GM20000 (cell line): ENCODE measurements around the gene INCA1.

Experiments used
- DNase-seq: peaks from one replicate; pipeline ENCODE4 v3.0.0; 2012; ENCODE audit warnings: low spot score
- CTCF ChIP-seq: IDR thresholded peaks from 2 replicates; pipeline ENCODE4 v1.5.1; 2012; ENCODE audit warnings: mild to moderate bottlenecking, control low read depth; ENCODE audit errors: extremely low read depth, missing control alignments

INCA1 gene

GRCh38 chr17:4959261-4959965 lies 37.9 kb downstream of the INCA1 start:
- TF ChIP-seq CTCF: no peak
- DNase-seq: no peak

GRCh38 chr17:4958102-4958501 lies 39.2 kb downstream of the INCA1 start:
- no peak for TF ChIP-seq CTCF
- no peak for DNase-seq

GRCh38 chr17:4956493-4957061 lies 40.7 kb downstream of the INCA1 start:
- TF ChIP-seq CTCF: peak; percentile 13
- no peak for DNase-seq

GRCh38 chr17:4955091-4955490 lies 42.2 kb downstream of the INCA1 start:
- no peak for DNase-seq
- TF ChIP-seq CTCF: no peak

- DNase-seq: no peak
- TF ChIP-seq CTCF: no peak
Observed at GRCh38 chr17:4953451-4953961, 43.8 kb downstream of the INCA1 start.

- no peak for DNase-seq
- no peak for TF ChIP-seq CTCF
Observed at GRCh38 chr17:4951486-4951885, 45.8 kb downstream of the INCA1 start.

GRCh38 chr17:4950746-4951204 lies 46.5 kb downstream of the INCA1 start, which contains the start of gene ENO3:
TSS of gene ENO3 (plus strand) at chr17:4951119. CDS start at chr17:4951830, 711 bp downstream.
- no peak for TF ChIP-seq CTCF
- no peak for DNase-seq
